Inflammatory macrophage treated with lipopolysaccharide for 1 hour (primary cell): ENCODE measurements around the gene PTPN12.
"Not testable (repeated sequence)": the region's sequence is repeated elsewhere in the genome, so short reads cannot be mapped to it uniquely, and the experiment has no call there.

Experiments
- DNase-seq, 2 donors: peaks; one replicate each; pipeline ENCODE4 v3.0.0-alpha.2; 2020 to 2022

The PTPN12 gene

DNA sequence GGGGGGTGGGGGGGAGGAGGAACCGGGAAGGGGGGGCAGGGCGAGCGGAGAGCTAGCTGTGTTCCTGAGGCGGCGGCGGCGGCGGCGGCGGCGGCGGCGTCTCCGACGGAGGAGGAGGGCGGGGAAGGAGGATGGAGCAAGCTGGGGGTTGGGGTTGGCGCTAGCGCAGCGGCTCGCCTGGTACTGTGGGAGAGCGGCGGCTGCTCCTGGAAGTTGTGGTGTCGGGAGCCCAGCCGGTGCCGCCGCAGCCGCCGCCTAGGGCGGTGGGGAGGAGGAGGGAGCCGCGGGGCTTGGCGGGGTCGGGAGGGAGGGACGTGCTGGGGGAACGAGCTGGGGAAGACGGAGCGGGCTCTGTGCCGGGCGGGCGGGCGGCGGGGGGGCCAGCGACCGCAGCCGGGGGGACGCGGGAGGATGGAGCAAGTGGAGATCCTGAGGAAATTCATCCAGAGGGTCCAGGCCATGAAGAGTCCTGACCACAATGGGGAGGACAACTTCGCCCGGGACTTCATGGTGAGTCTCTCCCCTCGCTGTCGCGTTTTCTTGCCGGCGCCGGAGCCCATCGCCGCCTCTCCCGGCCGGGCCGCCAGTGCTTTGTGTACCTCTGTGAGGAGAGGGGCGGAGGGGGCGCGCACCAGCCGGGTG, at the start of gene PTPN12:
PTPN12 (plus strand) TSS at position 160 of the 642 bp plus-strand sequence; CDS start at position 412, 252 bp downstream.
- no peak for DNase-seq

DNA sequence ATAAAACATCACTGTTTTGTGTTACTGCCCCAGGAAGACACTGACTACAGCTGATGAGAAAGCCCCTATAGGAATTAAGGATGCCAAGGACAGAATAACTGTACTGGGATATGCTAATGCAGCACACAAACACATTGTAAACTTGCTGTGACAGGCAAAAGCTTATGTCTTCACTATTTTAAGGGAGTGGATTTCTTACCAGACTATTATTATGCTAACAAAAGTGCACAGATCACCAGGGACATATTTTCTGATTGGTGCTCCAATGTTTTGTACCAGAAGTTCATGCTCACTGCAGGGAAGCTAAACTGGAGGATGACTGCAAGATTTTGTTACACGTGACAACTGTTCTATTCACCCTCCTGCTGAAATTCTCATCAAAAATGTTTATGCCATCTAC, 48.1 kb upstream of the PTPN12 start:
- no peak for DNase-seq

DNA sequence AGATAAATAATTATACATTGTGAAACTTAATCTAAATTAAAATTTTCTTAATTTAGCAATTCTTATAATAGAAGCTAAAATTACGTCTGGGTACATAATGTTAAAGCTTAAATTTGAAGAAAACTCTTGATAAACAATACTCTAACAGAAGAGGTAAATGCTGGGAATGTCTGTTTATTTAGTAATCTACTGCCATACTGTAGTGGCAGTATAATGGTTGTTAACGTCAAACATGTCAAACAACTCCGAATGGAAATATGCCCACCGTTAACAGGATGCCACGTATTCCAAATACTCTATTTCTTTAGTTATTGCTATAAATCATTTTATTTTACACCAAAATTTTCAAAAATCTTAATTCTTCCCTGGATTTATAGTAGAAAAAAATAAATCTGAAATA, 40.0 kb upstream of the PTPN12 start:
- no peak for DNase-seq

DNA sequence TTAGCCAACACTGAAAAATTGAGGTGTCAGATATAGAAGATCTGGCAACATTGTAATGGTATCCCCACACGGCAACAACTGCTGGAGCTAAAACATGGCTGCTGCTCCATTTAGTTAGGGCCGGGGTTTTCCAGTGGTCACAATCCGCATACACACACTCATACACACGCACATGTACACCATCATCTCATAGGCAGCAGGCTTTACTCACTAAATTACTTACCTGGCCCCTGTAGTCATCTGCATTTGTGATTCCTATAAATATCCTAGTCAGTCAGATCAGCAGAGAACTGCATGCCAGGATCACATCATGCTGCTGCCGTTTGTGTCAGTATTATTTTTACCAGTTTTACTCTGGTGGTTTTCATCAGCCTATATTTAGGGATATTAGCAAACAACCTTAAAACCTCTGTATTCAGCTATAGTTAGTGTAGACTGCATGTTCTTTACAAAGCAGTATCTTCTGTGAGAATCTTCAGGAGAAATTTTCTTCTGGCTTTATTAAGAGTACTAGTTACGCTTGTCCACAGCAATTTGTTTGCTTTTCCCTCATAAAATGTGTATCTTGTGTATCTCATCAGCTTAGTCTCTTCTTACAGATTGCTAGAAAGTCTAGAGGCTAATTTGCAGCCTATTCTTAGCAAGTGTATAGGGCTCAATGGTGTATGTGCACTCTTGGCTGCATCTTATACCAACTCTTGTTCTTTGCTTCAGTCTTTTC, 38.3 kb upstream of the PTPN12 start:
- DNase-seq = no peak

DNA sequence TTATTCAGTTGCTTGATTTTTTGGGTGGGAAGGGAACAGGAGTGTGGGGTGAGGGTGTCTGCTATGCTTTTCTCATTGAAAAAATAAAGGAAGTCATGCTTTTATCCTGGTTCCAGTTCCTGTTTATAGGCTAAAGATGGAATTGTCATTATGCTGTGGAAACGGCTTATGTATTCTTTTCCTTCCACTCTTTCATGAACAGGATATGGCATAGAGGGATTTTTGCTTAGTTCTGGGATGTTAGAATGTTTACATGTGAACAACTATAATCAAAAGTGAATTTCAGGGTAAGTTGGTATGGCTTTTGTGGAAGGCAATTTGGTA, 35.9 kb upstream of the PTPN12 start:
- peak in 1 of 2 donors; percentile 61 for DNase-seq

DNA sequence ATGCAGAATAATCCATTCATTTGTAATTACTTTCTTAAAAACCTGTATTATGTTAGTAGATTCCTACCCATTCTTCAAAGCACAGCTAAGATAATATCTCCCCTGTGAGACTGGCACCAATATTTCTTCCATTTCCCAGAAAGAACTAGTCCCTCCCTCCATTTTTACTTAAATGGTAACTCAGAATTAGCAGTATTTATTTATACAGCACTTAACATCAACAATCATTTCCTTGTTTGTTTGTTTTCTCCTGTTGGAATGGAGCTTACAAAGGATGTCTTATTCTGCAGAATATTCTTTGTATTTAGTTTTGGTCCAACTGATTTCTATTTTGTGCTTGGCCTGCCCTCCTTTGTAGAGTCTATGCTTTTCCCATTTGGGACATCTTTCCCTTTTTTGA, 32.1 kb upstream of the PTPN12 start:
- no peak for DNase-seq

DNA sequence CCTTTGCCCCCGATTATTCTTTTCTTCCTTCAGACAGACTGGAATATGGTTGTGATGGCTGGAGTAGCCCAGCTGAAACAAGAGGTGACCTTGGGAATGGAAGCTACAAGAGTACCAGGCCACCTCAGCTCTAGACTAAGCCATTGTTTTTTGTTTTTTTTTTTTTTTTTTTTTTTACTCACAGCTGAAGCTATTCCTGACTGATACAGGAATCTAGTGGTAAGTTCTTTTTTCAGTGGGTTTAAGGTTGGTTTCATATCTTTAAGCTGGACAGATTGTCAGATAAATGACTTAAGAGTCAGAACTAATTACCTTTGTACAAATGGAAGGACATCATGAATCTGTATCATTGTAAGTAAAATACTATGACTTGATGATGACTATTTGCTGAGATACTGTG, 30.2 kb upstream of the PTPN12 start:
- no peak for DNase-seq

DNA sequence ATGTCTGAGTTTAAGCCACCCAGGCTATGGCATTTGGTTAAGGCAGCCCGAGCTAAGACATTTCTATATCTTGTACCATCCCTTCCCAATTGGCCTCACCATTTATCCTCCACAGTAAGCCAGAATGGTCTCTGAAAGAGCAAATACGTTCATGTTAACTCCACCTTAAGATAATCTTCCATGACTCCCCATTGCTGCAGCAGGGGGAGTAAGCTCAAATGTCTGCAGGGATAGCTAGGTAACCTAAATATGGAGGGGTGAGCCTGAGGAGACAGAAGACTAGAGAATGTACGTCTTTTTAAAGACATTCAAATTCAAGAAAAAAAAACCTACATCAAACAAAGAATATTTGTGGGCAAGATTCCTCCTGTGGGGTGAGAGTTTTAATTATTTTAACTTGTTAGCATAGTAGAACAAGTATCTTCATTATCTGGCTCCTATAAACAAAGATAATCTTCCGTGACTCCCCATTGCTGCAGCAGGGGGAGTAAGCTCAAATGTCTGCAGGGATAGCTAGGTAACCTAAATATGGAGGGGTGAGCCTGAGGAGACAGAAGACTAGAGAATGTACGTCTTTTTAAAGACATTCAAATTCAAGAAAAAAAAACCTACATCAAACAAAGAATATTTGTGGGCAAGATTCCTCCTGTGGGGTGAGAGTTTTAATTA, 24.0 kb upstream of the PTPN12 start:
- not testable (repeated sequence) for DNase-seq

DNA sequence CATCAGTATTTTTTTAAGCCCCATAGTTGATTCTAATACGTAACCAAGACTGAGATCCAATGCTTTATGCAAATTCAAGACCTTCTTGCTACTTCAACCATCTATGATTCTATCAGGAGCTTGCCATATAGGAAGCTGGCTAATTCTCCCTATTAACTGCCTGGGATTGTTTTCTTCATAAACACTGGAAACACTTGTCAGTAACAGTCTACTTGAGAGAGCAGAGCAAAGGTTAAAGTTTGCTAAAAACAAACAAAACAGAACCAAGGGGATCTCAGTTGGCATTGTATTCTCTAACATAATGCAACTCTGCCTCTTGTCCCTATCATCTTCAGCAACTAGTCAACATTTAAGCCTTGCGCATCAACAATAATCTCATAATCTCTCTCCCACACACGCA, 21.0 kb upstream of the PTPN12 start:
- no peak for DNase-seq

DNA sequence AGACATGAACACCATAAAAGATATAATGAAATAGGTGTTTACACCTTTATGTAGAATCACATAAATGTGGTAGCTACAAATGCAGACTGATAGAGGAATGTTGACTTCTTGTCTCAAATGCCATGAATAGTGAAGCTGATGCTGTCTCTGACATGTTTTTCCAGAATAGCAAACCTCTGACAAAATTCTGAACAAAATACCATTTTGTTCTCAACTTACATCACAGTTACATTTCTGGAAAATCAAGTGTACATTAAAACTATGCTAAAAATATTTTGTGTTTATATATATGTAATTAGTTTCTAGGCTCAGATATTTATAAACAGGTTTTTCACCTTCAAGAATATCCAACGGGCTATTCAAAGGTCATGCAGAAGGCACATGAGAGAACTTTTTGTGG, 16.8 kb upstream of the PTPN12 start:
- DNase-seq = no peak

DNA sequence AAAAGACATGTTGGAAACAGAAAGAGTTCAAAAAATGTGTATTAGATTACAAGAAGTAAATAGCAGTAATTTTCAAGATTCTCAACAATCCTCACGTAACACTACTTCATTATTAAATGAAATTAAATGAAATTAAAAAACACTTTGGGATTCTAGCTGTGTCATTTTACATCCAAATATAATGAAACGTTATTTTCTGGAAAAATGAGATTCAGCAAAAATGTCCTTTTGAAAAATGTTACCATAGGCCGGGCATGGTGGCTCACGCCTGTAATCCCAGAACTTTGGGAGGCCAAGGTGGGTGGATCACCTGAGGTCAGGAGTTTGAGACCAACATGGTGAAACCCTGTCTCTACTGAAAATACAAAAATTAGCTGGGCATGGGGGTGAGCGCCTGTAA, 15.6 kb upstream of the PTPN12 start:
- not testable (repeated sequence) for DNase-seq

DNA sequence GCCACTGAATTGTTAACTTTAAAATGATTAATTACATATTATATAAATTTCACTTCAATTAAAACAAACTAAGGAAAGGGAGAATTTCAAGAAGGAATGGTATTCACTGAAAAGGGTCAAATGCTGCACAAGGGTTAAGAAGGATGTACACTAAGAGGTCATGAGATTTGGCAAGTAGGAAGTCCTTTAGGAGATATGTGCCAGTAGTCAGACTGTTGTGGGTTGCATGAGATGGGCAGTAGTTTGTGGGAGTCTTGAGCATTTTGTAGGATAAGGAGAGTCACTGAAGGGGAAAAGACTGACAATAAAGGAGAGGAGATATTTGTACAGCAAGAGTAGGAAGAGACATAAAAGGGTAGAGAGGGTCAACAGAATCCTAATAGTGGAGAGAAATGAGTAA, 12.4 kb upstream of the PTPN12 start:
- DNase-seq = peak; percentile 54 to 83

DNA sequence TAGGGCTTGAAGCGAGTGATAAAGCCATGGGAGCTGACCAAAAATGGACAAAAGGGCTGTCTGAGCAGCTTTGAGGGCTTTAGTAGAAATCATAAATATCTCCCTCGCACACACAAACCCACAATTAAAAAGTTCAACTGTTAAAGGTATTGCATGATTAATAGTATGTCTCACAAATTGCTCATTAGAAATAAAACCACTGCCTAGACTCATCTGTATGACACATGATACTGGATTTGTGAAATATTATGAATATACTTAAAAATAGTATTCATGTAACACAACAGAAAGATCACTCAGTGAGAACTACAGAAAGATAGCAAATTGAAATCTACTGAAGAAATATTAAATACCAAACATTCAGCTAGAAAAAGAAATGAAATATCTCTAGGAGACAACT, 11.9 kb upstream of the PTPN12 start:
- DNase-seq = peak in 1 of 2 donors; percentile 62

DNA sequence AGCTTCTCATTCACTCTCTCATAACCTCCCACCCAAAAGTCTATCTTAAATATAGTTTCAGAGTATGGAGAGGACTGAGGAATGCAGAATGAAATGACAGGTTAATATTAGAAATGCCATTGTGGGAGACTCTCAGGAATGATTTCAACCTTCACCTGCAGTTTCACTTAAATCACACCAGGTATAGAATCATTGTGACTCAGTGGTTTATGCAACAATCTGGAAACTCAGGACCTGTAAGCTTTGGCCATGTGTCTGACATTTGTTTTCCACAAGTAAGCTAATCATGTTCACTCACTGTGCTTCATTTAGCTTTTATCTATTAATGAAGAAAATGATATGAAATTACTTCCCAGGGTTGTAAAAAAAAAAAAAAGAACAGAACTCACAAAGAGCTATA, 8.7 kb upstream of the PTPN12 start:
- no peak for DNase-seq

DNA sequence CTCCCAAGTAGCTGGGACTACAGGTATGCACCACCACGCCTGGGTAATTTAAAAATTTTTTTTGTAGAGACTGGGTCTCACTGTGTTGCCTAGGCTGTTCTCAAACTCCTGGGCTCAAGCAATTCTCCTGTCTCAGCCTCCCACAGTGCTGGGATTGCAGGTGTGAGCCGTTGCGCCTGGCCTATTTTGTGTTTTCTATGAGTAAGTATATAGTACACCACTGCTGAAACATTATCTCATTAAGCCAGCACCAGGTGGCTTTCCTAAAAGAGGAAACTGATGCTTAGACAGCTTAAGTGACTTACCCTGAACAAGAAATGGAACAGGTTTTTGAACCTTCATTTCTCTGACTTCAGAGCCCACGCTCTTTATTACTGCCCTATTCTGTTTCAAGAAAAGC, 7.8 kb upstream of the PTPN12 start:
- no peak for DNase-seq

DNA sequence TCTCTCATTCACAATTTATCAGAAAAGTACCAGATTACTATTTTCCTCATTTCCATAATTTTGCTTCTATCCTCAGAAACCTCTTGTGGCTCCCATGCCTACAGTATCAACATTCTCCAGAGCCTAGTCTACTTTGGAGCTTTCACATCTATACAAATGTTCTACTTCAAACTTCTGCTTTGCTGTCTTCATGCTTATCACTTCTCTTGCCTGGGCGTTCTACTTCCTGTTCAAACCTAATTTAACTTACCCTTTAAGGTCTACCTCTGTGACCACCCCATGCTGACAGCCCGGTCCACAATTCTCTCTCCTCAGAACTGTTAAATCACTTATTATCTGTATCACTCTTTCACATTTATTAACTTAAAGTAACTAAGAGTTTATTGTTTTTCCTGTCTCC, 6.1 kb upstream of the PTPN12 start:
- DNase-seq = peak in 1 of 2 donors; percentile 43

DNA sequence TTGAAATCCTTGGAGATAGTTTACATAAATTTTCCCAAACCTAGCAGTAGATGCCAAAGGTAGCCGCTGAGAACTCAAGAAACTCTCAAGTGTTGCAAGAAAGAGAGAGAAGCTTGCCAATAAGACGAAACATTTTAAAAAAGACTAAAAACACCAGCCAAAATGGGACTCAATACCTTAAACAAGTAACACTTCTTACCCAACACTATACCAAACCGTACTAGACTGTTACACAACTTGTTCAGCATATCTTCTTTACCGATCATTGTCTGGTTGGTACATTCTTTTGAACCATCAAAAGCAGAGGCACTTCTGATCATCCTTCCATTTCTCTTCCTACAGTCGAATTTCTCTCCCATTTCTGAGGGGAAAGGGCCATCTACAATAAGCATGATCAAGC, 4.8 kb upstream of the PTPN12 start:
- no peak for DNase-seq

DNA sequence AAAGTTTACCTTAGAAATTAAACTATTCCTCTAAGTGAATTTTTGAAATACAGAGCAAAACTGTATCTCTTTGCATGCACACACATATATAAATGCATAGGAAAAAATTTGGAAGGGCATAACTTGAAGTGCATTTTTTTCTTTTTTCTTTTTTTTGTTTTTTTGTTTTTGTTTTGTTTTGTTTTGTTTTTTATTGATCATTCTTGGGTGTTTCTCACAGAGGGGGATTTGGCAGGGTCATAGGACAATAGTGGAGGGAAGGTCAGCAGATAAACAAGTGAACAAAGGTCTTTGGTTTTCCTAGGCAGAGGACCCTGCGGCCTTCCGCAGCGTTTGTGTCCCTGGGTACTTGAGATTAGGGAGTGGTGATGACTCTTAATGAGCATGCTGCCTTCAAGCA, 4.4 kb upstream of the PTPN12 start:
- not testable (repeated sequence) for DNase-seq

DNA sequence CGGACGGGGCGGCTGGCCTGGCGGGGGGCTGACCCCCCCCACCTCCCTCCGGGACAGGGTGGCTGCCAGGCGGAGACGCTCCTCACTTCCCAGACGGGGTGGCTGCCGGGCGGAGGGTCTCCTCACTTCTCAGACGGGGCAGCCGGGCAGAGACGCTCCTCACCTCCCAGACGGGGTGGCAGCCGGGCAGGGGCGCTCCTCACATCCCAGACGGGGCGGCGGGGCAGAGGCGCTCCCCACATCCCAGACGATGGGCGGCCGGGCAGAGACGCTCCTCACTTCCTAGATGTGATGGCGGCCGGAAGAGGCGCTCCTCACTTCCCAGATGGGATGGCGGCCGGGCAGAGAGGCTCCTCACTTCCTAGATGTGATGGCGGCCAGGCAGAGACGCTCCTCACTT, 3.0 kb upstream of the PTPN12 start:
- not testable (repeated sequence) for DNase-seq

DNA sequence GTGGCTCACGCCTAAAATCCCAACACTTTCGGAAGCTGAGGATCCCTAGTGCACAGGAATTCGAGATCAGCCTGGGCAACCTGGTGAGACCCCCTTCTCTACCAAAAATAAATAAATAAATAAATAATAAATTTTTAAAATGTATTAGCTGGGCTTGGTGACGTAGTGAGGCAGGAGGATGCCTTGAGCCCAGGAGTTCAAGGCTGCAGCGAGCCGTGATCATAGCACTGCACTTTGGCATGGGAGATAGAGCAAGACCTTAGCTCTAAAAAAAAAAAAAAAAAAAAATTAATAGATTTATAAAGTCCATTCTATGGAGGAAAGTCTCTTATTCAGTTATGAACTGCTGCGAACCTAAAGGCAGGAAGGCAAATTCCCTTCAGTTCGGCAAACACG, 1.1 kb upstream of the PTPN12 start:
- no peak for DNase-seq

DNA sequence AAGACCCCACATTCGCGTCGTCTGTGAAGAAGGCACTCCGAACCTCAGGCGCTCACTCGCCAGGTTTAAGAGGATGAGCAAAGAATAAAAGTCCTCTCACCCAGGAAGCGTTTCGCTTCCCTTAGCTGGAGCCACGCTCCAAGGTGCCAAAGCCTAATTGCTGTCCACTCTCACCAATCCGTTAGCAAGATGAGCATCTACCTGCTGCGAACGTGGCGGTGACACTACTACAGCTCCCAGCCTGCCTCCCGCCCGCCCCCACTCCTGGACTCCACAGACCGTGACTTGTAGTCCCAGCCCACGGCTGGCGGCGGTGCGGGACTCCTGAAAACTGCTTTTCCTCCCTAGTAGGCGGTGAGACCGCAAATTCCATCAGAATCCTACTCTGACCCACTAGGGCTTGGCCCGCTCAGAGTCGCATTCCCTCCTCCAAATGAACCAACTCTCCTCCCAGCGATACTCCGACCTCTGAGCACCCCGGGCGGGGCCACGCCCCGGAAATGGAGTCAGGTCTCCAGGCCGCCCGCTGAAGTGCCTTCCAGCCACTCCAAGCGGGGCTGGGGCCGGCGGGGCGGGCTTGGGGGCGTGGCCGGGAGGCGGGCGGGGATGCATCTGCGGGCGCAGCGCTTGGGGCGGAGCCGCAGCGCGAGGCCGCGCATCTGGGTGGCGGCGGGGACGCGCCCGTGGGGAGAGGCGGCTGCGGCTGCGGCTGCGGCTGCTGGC, 521 bp upstream of the PTPN12 start:
- DNase-seq = peak; percentile 98

DNA sequence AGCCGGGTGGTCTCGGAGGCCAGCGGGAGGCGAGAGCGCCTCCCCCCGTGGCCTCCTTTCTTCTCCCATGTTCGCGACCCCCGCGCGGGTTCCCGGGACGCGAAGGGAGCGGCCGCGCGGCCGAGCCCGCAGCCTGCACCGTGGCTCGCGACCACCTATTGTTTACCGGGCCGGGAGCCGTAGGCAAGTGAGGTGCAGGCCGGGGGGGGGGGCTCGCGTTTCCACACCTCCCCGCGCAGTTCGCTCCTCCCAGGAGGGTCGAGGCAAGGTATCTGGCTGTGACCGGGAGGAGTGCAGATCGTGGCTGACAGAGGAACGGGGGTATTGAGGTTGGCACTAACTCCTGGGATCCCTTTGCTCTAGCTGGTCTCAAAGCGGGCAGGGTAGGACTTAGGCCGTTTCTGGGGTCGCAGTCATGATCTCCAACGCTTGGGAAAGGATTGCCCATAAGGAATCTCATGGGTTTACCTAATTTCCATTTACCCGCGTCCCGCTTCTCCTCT, 734 bp downstream of the PTPN12 start:
- DNase-seq = no peak
